K562 (cell line): ENCODE results near the gene LTB4R2. TPM values are rescaled to one million over a fixed set of nuclear protein-coding genes. Genes with fewer than 3 reads are reported as not detected.

Source experiments
- ATAC-seq: fragments of 200-7000 bp; cut with Tn5 transposase; 3 replicates; pipeline ENCODE4 v1.9.1; 2020; ENCODE audit warnings: moderate library complexity
- BruUV-seq: library from RNA; stranded (reverse); fragments of 400-500 nt; replicated peaks from 2 replicates; lab custom pipeline; 2021; lab: Mats Ljungman, UMichigan
- CTCF ChIA-PET: fragments of 300-600 bp; formaldehyde crosslinking; extraction: SDS; loops from one replicate; lab custom pipeline; 2021; ENCODE audit warnings: low intra/inter-chr PET ratio; lab: Yijun Ruan, JAX
- POLR2A ChIA-PET: fragments of 300-600, 350-650 bp; sonication (Branson Sonifier 250); formaldehyde crosslinking; extraction: SDS; loops from one replicate; lab custom pipeline; 2021; ENCODE audit warnings: antibody characterized with exemption, inconsistent platforms; lab: Yijun Ruan, JAX
- DNase-seq, 4 experiments: peaks; one replicate each; pipeline versions ENCODE4 v3.0.0 to v3.0.0-alpha.2; 2011 to 2018; ENCODE audit warnings: low spot score in 3 of 4, mixed read lengths in 3 of 4; ENCODE audit errors: extremely low read depth in 1 of 4
- FAIRE-seq: peaks from 2 replicates; lab custom pipeline; 2011; peaks lifted over from hg19 to GRCh38; lab: Jason Lieb, UNC
- H2AFZ ChIP-seq: 2 replicates; pipeline ENCODE4 v1.6.0; 2011; ENCODE audit warnings: low read depth, low read length, control low read depth, inconsistent platforms
- H3K27ac ChIP-seq: fragments of 200-600 bp; 3 replicates; pipeline ENCODE4 v1.8.0; 2011; ENCODE audit warnings: low read depth, mild to moderate bottlenecking, control low read depth, inconsistent platforms, low read length, moderate library complexity, mixed read lengths; ENCODE audit errors: extremely low read depth
- H3K27me3 ChIP-seq, 2 experiments: fragments of 300-600 bp in 1 of 2; 2 replicates in 1 of 2; 3 replicates in 1 of 2; pipeline versions ENCODE4 v1.6.0 to v1.8.0; 2011; ENCODE audit warnings: inconsistent platforms in 2 of 2, low read length in 2 of 2, mild to moderate bottlenecking in 1 of 2, mixed read lengths in 1 of 2, moderate library complexity in 1 of 2; ENCODE audit not compliant: control insufficient read depth in 2 of 2, insufficient read depth in 2 of 2
- H3K36me3 ChIP-seq: fragments of 300-600 bp; 3 replicates; pipeline ENCODE4 v1.8.0; 2011; ENCODE audit warnings: mild to moderate bottlenecking, low read length, inconsistent platforms; ENCODE audit not compliant: control insufficient read depth, insufficient read depth
- H3K4me1 ChIP-seq, 2 experiments: fragments of 200-600 bp in 1 of 2; replicated peaks in 1 of 2; 2 replicates in 1 of 2; 3 replicates in 1 of 2; pipeline versions ENCODE4 v1.5.1 to v1.8.0; 2011; ENCODE audit warnings: inconsistent platforms in 2 of 2, low read length in 2 of 2, mild to moderate bottlenecking in 1 of 2, mixed read lengths in 1 of 2, moderate library complexity in 1 of 2; ENCODE audit not compliant: control insufficient read depth in 2 of 2, insufficient read depth in 2 of 2
- H3K4me2 ChIP-seq: 2 replicates; pipeline ENCODE4 v1.6.1; 2011; ENCODE audit warnings: low read length, control low read depth, inconsistent platforms, mixed read lengths; ENCODE audit not compliant: insufficient read depth
- H3K4me3 ChIP-seq: fragments of 200-600 bp; sonication (generic), shearing (Covaris generic); 2 replicates; pipeline ENCODE4 v1.5.1; 2016; ENCODE audit warnings: control low read depth, inconsistent platforms
- H3K79me2 ChIP-seq: fragments of 200-600 bp; 3 replicates; pipeline ENCODE4 v1.8.0; 2011; ENCODE audit warnings: low read length, inconsistent platforms; ENCODE audit not compliant: control insufficient read depth, insufficient read depth
- H3K9ac ChIP-seq, 2 experiments: 2 replicates each; pipeline versions ENCODE4 v1.6.0 to v1.6.1; 2011; ENCODE audit warnings: low read depth in 2 of 2, low read length in 2 of 2, control low read depth in 1 of 2, inconsistent platforms in 1 of 2, mild to moderate bottlenecking in 1 of 2, mixed read lengths in 1 of 2; ENCODE audit not compliant: insufficient read depth in 1 of 2
- H3K9me1 ChIP-seq: one replicate; pipeline ENCODE4 v1.6.0; 2011; ENCODE audit warnings: inconsistent platforms, mild to moderate bottlenecking, low read length, moderate library complexity; ENCODE audit not compliant: control insufficient read depth, insufficient read depth
- H3K9me3 ChIP-seq: replicated peaks from 2 replicates; pipeline ENCODE4 v1.5.1; 2011; ENCODE audit warnings: low read depth, low read length, inconsistent platforms; ENCODE audit not compliant: control insufficient read depth, insufficient read depth
- H4K20me1 ChIP-seq: replicated peaks from 2 replicates; pipeline ENCODE4 v1.6.1; 2011; ENCODE audit warnings: low read length, inconsistent platforms, mixed read lengths; ENCODE audit not compliant: control insufficient read depth, insufficient read depth
- CREBBP ChIP-seq: IDR thresholded peaks from one replicate; pipeline ENCODE4 v1.6.1; 2012; ENCODE audit warnings: low read depth, mild to moderate bottlenecking, control low read depth, inconsistent platforms, low read length
- DEAF1 ChIP-seq: fragments of 450-650 bp; formaldehyde crosslinking; IDR thresholded peaks from 2 replicates; pipeline ENCODE4 v1.4.0; 2020; ENCODE audit warnings: mild to moderate bottlenecking, moderate library complexity
- ELK3 ChIP-seq: fragments of 450-650 bp; formaldehyde crosslinking; IDR thresholded peaks from 2 replicates; pipeline ENCODE4 v1.4.0; 2020; ENCODE audit warnings: mild to moderate bottlenecking
- GABPA ChIP-seq: fragments of 200-800 bp; sonication (Bioruptor generic); conservative IDR thresholded peaks from 2 replicates; pipeline ENCODE4 v1.6.1; 2016; ENCODE audit warnings: low read depth, missing genetic modification characterization, missing compliant biosample characterization
- IFI16 ChIP-seq: fragments of 250-450 bp; sonication (Bioruptor Pico); IDR thresholded peaks from 2 replicates; pipeline ENCODE4 v2.1.2; 2022; ENCODE audit warnings: mild to moderate bottlenecking, inconsistent platforms
- SMAD2 ChIP-seq: fragments of 150-350 bp; IDR thresholded peaks from 2 replicates; pipeline ENCODE4 v1.6.1; 2014; ENCODE audit warnings: low read depth, mild to moderate bottlenecking, low read length
- ZFP91 ChIP-seq: sonication (generic); formaldehyde crosslinking; IDR thresholded peaks from 2 replicates; pipeline ENCODE4 v1.8.0; 2022; ENCODE audit warnings: mild to moderate bottlenecking, missing genetic modification reagents
- ZNF707 ChIP-seq: fragments of 250-450 bp; sonication (Bioruptor Pico); conservative IDR thresholded peaks from 2 replicates; pipeline ENCODE4 v1.8.0; 2022; ENCODE audit warnings: inconsistent platforms, mild to moderate bottlenecking, moderate library complexity
- WGBS: fragments of 100-300 bp; shearing (Covaris generic); methylation state at CpG from one replicate; pipeline ENCODE4 v1.1.6; 2016; ENCODE audit warnings: low coverage, mixed read lengths; ENCODE audit not compliant: insufficient coverage; ENCODE audit errors: missing lambda C conversion rate; 5-methylcytosine and 5-hydroxymethylcytosine counted together
- in situ Hi-C: fragments of 300-500 bp; cut with MboI; formaldehyde crosslinking; loops from 4 replicates; pipeline ENCODE4 v1.15.0; 2018; ENCODE audit warnings: inconsistent platforms, mixed read lengths
- intact Hi-C: fragments of 100-400 bp; cut with micrococcal nuclease; formaldehyde crosslinking; loops from 2 replicates; pipeline ENCODE4 v1.14.2; 2022
- polyA plus RNA-seq, 8 experiments: library from polyadenylated mRNA; depleted of rRNA in 4 of 8; stranded (reverse) in 5 of 8; unstranded in 3 of 8; fragments of >200 nt; fragmentation: Nextera tagmentation in 2 of 8; fragmentation: Illumina TruSeq in 1 of 8; extraction: Ambion mirVana in 2 of 8; extraction: Trizol in 1 of 8; gene quantifications; 2 replicates each; pipeline versions ENCODE4 v1.2.1 to v1.2.3, GENCODE V29; 2011 to 2014; ENCODE audit warnings: inconsistent platforms in 1 of 8, missing spikeins in 1 of 8
- total RNA-seq, 7 experiments: library from RNA; depleted of rRNA in 6 of 7; stranded (reverse); fragments of >200 nt in 6 of 7; fragmentation: Illumina TruSeq in 2 of 7; extraction: Trizol in 2 of 7; gene quantifications; 2 replicates each; pipeline versions ENCODE4 v1.2.1 to v1.2.3, GENCODE V29; 2011 to 2021; ENCODE audit warnings: low replicate concordance in 1 of 7
- TF ChIP-seq, protein P1 (sequence below): fragments of 450-650 bp; IDR thresholded peaks from 2 replicates; pipeline ENCODE4 v1.7.0; 2016; ENCODE audit warnings: borderline replicate concordance
- TF ChIP-seq, protein P2 (sequence below): fragments of 450-650 bp; IDR thresholded peaks from 2 replicates; pipeline ENCODE4 v1.6.1; 2017; ENCODE audit warnings: mild to moderate bottlenecking, moderate library complexity

The LTB4R2 gene
- total and polyA plus RNA-seq, 9 of the 15 experiments (the other 6 are each of a cell fraction or from before 2014, with no cell fraction given) = 0.03 to 11.6 (median 2.8) TPM; not detected in 1

DNA sequence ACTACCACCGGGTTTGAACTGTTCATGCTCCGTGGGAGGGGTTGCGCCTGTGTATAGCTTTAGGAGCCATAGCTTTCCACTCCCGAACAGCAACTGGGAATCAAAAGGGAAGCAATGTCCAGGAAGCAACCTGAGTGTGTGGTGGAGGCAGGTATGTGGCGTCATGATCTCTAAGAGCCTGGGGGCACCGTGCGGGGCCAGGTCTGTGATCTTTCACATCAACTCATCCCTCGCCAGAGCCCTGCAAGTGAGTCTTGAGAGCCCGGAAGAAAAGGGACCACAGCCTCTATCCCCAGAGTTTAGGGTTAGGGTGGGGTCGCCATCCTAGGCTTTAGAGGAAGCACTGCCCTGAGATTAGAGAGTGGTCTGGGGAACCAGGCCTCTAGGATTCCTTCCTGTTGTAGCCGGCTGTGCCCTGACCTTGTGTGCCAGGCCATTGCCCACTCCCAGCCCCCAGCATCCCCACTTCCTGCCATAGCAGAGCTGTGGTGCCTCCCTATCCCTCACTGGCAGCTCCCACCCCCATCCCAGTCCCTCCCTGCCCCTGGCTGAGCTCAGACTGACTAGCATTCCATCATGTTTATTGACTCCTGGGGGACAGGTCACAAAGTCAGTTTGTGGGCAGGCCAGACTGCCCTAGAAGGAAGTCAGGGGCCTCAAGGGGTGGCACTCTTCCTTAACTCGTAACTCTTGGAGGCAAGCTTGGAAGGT is 25.7 kb downstream of the LTB4R2 start (continued):
- TF ChIP-seq CREBBP = no peak

DNA sequence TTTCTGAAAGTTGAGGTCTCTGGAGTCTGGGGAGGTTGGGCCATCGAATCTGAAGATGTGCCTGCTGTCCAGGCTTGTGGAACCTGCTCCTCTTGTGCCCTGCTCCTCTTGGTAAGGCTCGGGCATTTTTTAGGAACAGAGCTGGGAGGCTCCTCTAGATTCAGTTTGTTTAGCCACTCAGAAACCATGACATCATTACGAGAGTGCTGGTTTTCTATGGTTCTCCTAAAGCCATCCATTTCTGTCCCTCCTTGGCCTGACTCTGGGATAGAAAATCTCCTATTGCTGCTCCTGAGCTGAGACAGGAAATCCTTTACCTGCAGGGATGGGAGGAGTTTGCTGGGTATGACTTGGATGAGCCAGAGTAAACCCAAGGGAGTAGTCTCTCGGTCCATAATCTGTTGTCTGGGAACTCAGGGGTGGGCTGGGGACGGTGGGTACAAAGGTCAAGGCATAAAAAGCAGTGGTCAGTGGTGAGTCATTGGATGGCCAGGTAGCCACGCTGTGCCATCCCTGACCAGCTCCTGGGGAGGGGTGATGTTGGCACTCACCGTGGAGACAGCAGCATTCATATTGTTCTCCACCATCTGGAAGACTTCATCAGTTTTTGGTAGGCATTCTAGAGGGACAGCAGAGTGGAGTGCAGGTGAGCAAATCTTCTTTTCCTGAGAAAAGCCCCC is 27.3 kb downstream of the LTB4R2 start:
- Histone ChIP-seq H3K4me3 (no peak overlapping the region), H2AFZ (no peak overlapping the region), H3K27ac (no peak overlapping the region), H4K20me1 (no peaks in the 10 kb centered on the region), H3K36me3 (no peaks in the 10 kb centered on the region), H3K79me2 (no peaks in the 10 kb centered on the region), H3K9ac (no peak overlapping the region), H3K4me2 (no peak overlapping the region), H3K4me1 (peaks cover 4 to 36% of the 10 kb centered on the region in 2 experiments; a peak in 4 of 5 replicates), H3K9me1 (no peaks in the 10 kb centered on the region), H3K27me3 (peaks cover 0 to 9% of the 10 kb centered on the region in 2 experiments; a peak in 1 of 5 replicates), H3K9me3 (no peaks in the 10 kb centered on the region)
- BruUV-seq = no TSS peak
- intact Hi-C loops (no loop called here), in situ Hi-C loops (loop anchor here (25.0 kb wide), 1 partner anchor 350 kb away; no protein-coding TSS in a partner anchor)
- ChIA-PET POLR2A (interaction anchor here (0.8 to 1.5 kb wide), 5 partner anchors 74 to 103 kb away, joined by 4 to 7 read pairs (median 5); partner anchors contain the start of genes KHNYN and TGM1), CTCF (no interaction called here)
- no peak for ATAC-seq
- no peak for DNase-seq
- WGBS = 16% methylated on average over 6 of the region's 7 CpGs
- FAIRE-seq = no peak
- TF ChIP-seq, protein P1, sequence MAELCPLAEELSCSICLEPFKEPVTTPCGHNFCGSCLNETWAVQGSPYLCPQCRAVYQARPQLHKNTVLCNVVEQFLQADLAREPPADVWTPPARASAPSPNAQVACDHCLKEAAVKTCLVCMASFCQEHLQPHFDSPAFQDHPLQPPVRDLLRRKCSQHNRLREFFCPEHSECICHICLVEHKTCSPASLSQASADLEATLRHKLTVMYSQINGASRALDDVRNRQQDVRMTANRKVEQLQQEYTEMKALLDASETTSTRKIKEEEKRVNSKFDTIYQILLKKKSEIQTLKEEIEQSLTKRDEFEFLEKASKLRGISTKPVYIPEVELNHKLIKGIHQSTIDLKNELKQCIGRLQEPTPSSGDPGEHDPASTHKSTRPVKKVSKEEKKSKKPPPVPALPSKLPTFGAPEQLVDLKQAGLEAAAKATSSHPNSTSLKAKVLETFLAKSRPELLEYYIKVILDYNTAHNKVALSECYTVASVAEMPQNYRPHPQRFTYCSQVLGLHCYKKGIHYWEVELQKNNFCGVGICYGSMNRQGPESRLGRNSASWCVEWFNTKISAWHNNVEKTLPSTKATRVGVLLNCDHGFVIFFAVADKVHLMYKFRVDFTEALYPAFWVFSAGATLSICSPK = no peak
- no peak for TF ChIP-seq ZNF707 (CRISPR knock-in tag)
- TF ChIP-seq GABPA (tag) = no peak
- TF ChIP-seq DEAF1 = no peak
- TF ChIP-seq ZFP91 (CRISPR knock-in tag) = no peak
- TF ChIP-seq, protein P2, sequence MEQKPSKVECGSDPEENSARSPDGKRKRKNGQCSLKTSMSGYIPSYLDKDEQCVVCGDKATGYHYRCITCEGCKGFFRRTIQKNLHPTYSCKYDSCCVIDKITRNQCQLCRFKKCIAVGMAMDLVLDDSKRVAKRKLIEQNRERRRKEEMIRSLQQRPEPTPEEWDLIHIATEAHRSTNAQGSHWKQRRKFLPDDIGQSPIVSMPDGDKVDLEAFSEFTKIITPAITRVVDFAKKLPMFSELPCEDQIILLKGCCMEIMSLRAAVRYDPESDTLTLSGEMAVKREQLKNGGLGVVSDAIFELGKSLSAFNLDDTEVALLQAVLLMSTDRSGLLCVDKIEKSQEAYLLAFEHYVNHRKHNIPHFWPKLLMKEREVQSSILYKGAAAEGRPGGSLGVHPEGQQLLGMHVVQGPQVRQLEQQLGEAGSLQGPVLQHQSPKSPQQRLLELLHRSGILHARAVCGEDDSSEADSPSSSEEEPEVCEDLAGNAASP = no peak
- no peak for TF ChIP-seq IFI16
- TF ChIP-seq ELK3 (CRISPR knock-in tag) = no peak
- no peak for TF ChIP-seq SMAD2
